Activated naive CD8-positive, alpha-beta T cell treated with anti-CD3 and anti-CD28 coated beads for 36 hours (primary cell): ENCODE measurements around the gene SLC9A9. TPM values are rescaled to one million over a fixed set of nuclear protein-coding genes. Genes with fewer than 3 reads are reported as not detected.
"Not testable (repeated sequence)": the region's sequence is repeated elsewhere in the genome, so short reads cannot be mapped to it uniquely, and the experiment has no call there.

ENCODE experiments used
- DNase-seq: peaks from one replicate; pipeline ENCODE4 v3.0.0; 2021
- H3K27ac Mint-ChIP-seq: one replicate; pipeline ENCODE4 v1.8.0; 2022; ENCODE audit warnings: mild to moderate bottlenecking, moderate library complexity, mixed read lengths
- H3K27me3 Mint-ChIP-seq: one replicate; pipeline ENCODE4 v1.8.0; 2022; ENCODE audit warnings: mild to moderate bottlenecking, mixed read lengths
- H3K36me3 Mint-ChIP-seq: one replicate; pipeline ENCODE4 v1.8.0; 2021; ENCODE audit warnings: mild to moderate bottlenecking, mixed read lengths
- H3K4me1 Mint-ChIP-seq: one replicate; pipeline ENCODE4 v1.8.0; 2021; ENCODE audit warnings: mixed read lengths
- H3K4me3 Mint-ChIP-seq: one replicate; pipeline ENCODE4 v1.8.0; 2022; ENCODE audit warnings: mild to moderate bottlenecking, moderate library complexity, mixed read lengths
- H3K9me3 Mint-ChIP-seq: one replicate; pipeline ENCODE4 v1.8.0; 2022; ENCODE audit warnings: mixed read lengths
- total RNA-seq, 2 experiments: library from RNA; stranded (reverse); gene quantifications; one replicate each; pipeline ENCODE4 v1.2.3, GENCODE V29; 2021

Gene SLC9A9
- total RNA-seq, 2 experiments from 2014 or later = 2.1 to 2.3 TPM

DNA sequence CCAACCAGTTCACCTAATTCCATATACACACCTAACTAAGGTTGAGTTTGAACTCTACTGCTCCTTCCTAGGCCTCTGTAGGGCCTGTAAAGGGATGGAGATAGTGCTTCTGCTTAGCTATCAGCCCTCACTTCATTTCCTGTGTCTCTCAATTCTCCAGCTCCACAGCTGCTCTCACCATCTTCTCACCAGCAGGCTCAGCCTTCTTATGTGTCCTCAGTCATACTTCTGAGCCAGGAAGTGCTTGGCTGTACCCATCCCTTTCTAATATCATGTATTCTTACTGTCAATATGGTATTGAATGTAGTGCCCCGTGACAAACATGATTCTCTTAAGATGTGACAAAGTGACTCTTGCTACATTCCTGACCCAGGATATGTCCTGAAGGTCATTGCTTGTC lies 116.9 kb downstream of the SLC9A9 start:
- Mint-ChIP-seq H3K27ac (no peak overlapping the region), H3K9me3 (no peaks in the 10 kb centered on the region), H3K4me1 (peaks cover 5% of the 10 kb centered on the region), H3K27me3 (no peaks in the 10 kb centered on the region), H3K36me3 (no peaks in the 10 kb centered on the region), H3K4me3 (no peak overlapping the region)
- no peak for DNase-seq

DNA sequence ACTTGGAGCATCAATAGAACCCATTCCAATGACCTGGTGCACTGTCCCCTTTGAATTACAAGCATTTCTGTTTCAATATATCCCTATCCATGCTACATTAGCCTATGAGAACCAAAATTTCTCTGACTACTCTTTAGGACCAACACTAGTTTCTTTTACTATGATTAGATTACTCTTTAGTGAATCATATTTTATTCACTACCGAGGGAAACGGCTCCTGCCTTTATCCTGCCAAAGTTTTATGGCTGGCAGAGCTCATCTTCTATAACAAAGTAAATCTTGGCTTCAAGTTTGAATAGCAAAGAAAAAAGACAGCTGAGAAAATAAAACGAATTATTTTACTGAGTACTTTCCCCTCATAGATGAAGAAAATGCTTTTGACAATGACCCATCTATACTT lies 120.9 kb downstream of the SLC9A9 start:
- Mint-ChIP-seq H3K9me3 (no peaks in the 10 kb centered on the region), H3K36me3 (peaks cover 5% of the 10 kb centered on the region), H3K4me1 (peaks cover 5% of the 10 kb centered on the region), H3K4me3 (no peak overlapping the region), H3K27ac (no peak overlapping the region), H3K27me3 (no peaks in the 10 kb centered on the region)
- no peak for DNase-seq

- no peaks in the 10 kb centered on the region for H3K27me3 Mint-ChIP-seq
- H3K9me3 Mint-ChIP-seq = no peaks in the 10 kb centered on the region
- H3K27ac Mint-ChIP-seq = no peak overlapping the region
- H3K4me3 Mint-ChIP-seq = no peak overlapping the region
- DNase-seq = no peak
- H3K36me3 Mint-ChIP-seq = peaks cover 5% of the 10 kb centered on the region
- peaks cover 5% of the 10 kb centered on the region for H3K4me1 Mint-ChIP-seq
Measured at GRCh38 chr3:143726727-143727126, 121.5 kb downstream of the SLC9A9 start.

GRCh38 chr3:143720381-143720780 lies 127.9 kb downstream of the SLC9A9 start:
- peaks cover 9% of the 10 kb centered on the region for H3K36me3 Mint-ChIP-seq
- no peaks in the 10 kb centered on the region for H3K27me3 Mint-ChIP-seq
- no peaks in the 10 kb centered on the region for H3K9me3 Mint-ChIP-seq
- no peaks in the 10 kb centered on the region for H3K4me1 Mint-ChIP-seq
- no peak for DNase-seq
- no peak overlapping the region for H3K4me3 Mint-ChIP-seq
- H3K27ac Mint-ChIP-seq = no peak overlapping the region

GRCh38 chr3:143718463-143718862 lies 129.8 kb downstream of the SLC9A9 start:
- DNase-seq = no peak
- H3K4me1 Mint-ChIP-seq = no peaks in the 10 kb centered on the region
- H3K27me3 Mint-ChIP-seq = no peaks in the 10 kb centered on the region
- H3K4me3 Mint-ChIP-seq = no peak overlapping the region
- H3K9me3 Mint-ChIP-seq = no peaks in the 10 kb centered on the region
- H3K36me3 Mint-ChIP-seq = peaks cover 9% of the 10 kb centered on the region
- H3K27ac Mint-ChIP-seq = no peak overlapping the region

DNA sequence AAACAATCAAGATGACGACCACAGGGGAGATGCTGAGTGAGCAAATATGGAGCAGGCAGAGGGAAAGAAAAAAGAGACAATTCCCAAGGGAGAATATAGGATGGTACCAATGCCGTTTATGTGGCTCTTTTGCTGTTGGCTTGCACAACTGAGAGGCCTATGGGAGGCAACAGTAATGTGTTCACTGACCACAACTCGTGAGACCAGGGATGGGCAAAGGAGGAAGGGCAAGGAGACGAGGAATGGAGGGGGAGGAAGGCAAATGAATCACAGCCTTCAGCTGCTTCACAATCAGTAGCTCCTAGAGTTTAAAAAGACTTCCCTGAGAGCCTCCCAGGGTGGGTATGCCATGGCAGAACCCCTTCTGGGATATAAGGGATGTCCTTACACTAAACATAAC lies 131.5 kb downstream of the SLC9A9 start:
- DNase-seq = no peak
- H3K36me3 Mint-ChIP-seq = peaks cover 4% of the 10 kb centered on the region
- no peaks in the 10 kb centered on the region for H3K27me3 Mint-ChIP-seq
- no peaks in the 10 kb centered on the region for H3K9me3 Mint-ChIP-seq
- no peaks in the 10 kb centered on the region for H3K4me1 Mint-ChIP-seq
- H3K4me3 Mint-ChIP-seq = no peak overlapping the region
- H3K27ac Mint-ChIP-seq = no peak overlapping the region

DNA sequence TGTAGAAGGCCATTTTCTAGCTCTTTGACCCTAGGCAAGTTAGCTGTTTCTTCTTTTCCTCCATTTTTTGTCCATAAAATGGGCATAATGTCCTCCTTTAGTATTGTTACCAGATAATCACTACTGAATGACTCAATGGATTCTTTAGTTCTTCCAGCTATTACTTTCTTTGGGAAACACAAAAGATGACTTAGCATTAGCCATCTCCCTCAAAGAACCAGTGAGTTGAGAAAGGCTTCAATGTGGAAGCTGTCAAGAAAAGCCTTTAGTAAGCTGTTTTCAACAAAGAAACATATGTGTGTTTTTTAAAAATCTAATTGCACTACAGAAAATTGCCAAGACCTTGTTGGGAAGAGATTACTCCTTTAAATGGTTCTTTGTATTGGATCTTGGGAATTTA lies 135.7 kb downstream of the SLC9A9 start:
- Mint-ChIP-seq H3K4me1 (peaks cover 2% of the 10 kb centered on the region), H3K27me3 (no peaks in the 10 kb centered on the region), H3K9me3 (no peaks in the 10 kb centered on the region), H3K4me3 (no peak overlapping the region), H3K27ac (no peak overlapping the region), H3K36me3 (peaks cover 1% of the 10 kb centered on the region)
- no peak for DNase-seq

DNA sequence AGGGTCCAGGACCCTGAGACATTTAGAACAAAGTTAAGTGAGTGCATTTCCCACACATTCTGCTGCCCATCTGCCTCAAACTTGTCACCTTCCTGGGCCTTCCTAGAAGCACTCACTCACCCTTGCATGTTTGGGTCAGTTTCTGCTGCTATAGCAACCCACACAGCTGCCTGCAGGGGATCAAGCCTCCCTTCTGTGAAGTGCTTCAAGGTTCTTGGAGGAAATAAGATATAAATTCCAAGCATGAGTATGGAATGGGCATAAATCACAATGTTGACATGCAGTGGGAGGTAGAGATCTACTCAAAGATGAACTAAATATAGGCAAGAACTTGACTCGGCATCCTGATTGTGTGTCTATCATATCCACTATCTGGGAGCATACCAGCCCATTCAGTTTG lies 140.4 kb downstream of the SLC9A9 start:
- no peaks in the 10 kb centered on the region for H3K9me3 Mint-ChIP-seq
- no peaks in the 10 kb centered on the region for H3K27me3 Mint-ChIP-seq
- no peak for DNase-seq
- no peak overlapping the region for H3K4me3 Mint-ChIP-seq
- peaks cover 3% of the 10 kb centered on the region for H3K36me3 Mint-ChIP-seq
- no peak overlapping the region for H3K27ac Mint-ChIP-seq
- H3K4me1 Mint-ChIP-seq = peaks cover 2% of the 10 kb centered on the region

GRCh38 chr3:143700431-143700975 lies 147.8 kb downstream of the SLC9A9 start:
- DNase-seq = no peak
- H3K4me1 Mint-ChIP-seq = no peaks in the 10 kb centered on the region
- H3K27me3 Mint-ChIP-seq = no peaks in the 10 kb centered on the region
- H3K27ac Mint-ChIP-seq = no peak overlapping the region
- peaks cover 2% of the 10 kb centered on the region for H3K36me3 Mint-ChIP-seq
- no peak overlapping the region for H3K4me3 Mint-ChIP-seq
- H3K9me3 Mint-ChIP-seq = no peaks in the 10 kb centered on the region

GRCh38 chr3:143699424-143699823 lies 148.8 kb downstream of the SLC9A9 start:
- H3K36me3 Mint-ChIP-seq = peaks cover 2% of the 10 kb centered on the region
- H3K9me3 Mint-ChIP-seq = no peaks in the 10 kb centered on the region
- H3K27me3 Mint-ChIP-seq = no peaks in the 10 kb centered on the region
- no peak overlapping the region for H3K4me3 Mint-ChIP-seq
- DNase-seq = no peak
- no peak overlapping the region for H3K27ac Mint-ChIP-seq
- no peaks in the 10 kb centered on the region for H3K4me1 Mint-ChIP-seq

DNA sequence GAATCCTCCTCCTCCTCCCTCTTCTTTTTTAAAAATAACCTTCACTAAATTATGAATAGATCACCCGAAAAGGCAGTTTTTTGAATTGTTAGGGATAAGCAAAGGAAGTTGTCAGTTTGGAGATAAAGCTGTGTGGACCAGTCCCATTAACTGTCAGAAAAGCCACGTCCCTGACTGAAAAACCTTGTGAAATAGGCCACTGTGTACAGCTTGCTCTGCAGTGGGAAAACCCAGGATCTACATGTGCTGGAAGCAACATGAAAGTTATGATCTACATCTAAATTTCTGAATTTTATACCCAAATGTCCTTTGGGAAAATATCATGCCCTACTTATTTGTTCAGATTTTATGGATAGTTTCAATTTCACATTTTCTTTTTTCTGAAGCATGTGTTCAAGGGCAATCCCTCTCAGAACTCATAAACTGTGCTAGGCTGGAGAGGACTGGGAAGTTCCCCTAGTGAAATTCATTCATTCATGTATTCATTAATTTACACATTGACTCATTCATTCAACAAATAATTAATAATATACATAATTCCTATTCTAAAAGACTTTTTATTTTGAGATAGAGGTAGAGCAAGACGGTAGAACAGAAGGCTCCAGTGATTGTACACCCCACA lies 149.5 kb downstream of the SLC9A9 start:
- no peaks in the 10 kb centered on the region for H3K9me3 Mint-ChIP-seq
- no peaks in the 10 kb centered on the region for H3K27me3 Mint-ChIP-seq
- no peaks in the 10 kb centered on the region for H3K4me1 Mint-ChIP-seq
- no peak overlapping the region for H3K27ac Mint-ChIP-seq
- H3K4me3 Mint-ChIP-seq = no peak overlapping the region
- DNase-seq = no peak
- peaks cover 2% of the 10 kb centered on the region for H3K36me3 Mint-ChIP-seq

GRCh38 chr3:143697975-143698374 lies 150.3 kb downstream of the SLC9A9 start:
- peaks cover 2% of the 10 kb centered on the region for H3K36me3 Mint-ChIP-seq
- no peaks in the 10 kb centered on the region for H3K27me3 Mint-ChIP-seq
- no peaks in the 10 kb centered on the region for H3K4me1 Mint-ChIP-seq
- H3K4me3 Mint-ChIP-seq = no peak overlapping the region
- no peaks in the 10 kb centered on the region for H3K9me3 Mint-ChIP-seq
- no peak for DNase-seq
- H3K27ac Mint-ChIP-seq = no peak overlapping the region

GRCh38 chr3:143695333-143695732 lies 152.9 kb downstream of the SLC9A9 start:
- not testable (repeated sequence) for H3K36me3 Mint-ChIP-seq, DNase-seq, H3K9me3 Mint-ChIP-seq, H3K4me1 Mint-ChIP-seq, H3K4me3 Mint-ChIP-seq, H3K27ac Mint-ChIP-seq, H3K27me3 Mint-ChIP-seq

- H3K4me1 Mint-ChIP-seq = no peaks in the 10 kb centered on the region
- H3K36me3 Mint-ChIP-seq = no peaks in the 10 kb centered on the region
- DNase-seq = no peak
- no peaks in the 10 kb centered on the region for H3K27me3 Mint-ChIP-seq
- H3K4me3 Mint-ChIP-seq = no peak overlapping the region
- no peak overlapping the region for H3K27ac Mint-ChIP-seq
- no peaks in the 10 kb centered on the region for H3K9me3 Mint-ChIP-seq
Measured at GRCh38 chr3:143693506-143693905, 154.8 kb downstream of the SLC9A9 start.

DNA sequence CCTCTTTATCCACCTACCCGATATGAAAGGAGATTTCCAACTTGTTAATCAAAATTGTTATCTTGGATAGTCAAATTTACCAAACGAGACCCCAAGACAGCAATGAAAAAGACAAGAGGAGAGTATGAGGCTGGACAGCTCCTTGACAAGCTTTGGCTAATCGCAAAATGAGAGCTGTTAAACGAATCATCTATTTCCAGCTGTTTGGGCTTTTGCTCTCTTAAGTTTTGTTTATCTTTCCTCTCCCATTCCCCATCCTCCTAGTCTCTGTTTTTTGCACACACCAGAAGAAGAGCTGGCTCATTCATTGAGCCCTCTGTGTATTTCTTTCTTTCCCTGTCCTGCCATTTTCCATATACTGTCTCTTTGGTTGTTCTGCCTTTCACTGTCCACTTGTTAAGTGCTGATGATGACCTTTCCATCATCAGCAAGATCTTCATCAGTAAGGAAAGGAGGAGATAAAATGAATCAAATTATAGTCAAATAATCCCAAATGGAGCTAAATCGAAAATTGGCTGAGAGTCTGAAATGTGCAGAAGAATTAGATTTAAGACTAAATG lies 161.6 kb downstream of the SLC9A9 start:
- Mint-ChIP-seq H3K4me1 (peaks cover 6% of the 10 kb centered on the region), H3K4me3 (no peak overlapping the region), H3K9me3 (no peaks in the 10 kb centered on the region), H3K36me3 (no peaks in the 10 kb centered on the region), H3K27me3 (no peaks in the 10 kb centered on the region), H3K27ac (no peak overlapping the region)
- no peak for DNase-seq

- peaks cover 7% of the 10 kb centered on the region for H3K4me1 Mint-ChIP-seq
- no peak for DNase-seq
- H3K27me3 Mint-ChIP-seq = no peaks in the 10 kb centered on the region
- H3K27ac Mint-ChIP-seq = no peak overlapping the region
- no peaks in the 10 kb centered on the region for H3K36me3 Mint-ChIP-seq
- no peaks in the 10 kb centered on the region for H3K9me3 Mint-ChIP-seq
- H3K4me3 Mint-ChIP-seq = no peak overlapping the region
Measured at GRCh38 chr3:143685491-143685890, 162.8 kb downstream of the SLC9A9 start.
